Measurements from ENCODE around the gene ZNF48.

ZNF48 gene

GRCh38 chr16:30357085-30357714 is 38.0 kb upstream of the ZNF48 start:
- TF ChIP-seq CTCF (IDR thresholded peaks at IDR 0.05), result no peak
- Histone ChIP-seq H3K36me3 (peaks cover 21 to 71% (median 49%) of the 10 kb centered on the region in 3 donors), H3K4me1 (peaks cover 0 to 42% (median 37%) of the 10 kb centered on the region in 4 donors), H3K27me3 (no peaks in the 10 kb centered on the region), H3K4me3 (no peak overlapping the region), H3K27ac (peak overlapping the region in 1 of 2 donors; percentile 86), H3K9me3 (no peaks in the 10 kb centered on the region)
- intact Hi-C loops (cut with DNase I; ENCODE audit: low total_unique reads), result no loop called here
- DNase-seq, result no peak

- intact Hi-C loops (cut with DNase I; ENCODE audit: low total_unique reads), result no loop called here
- no peaks in the 10 kb centered on the region for H3K27me3 ChIP-seq
- no peak overlapping the region for H3K4me3 ChIP-seq
- TF ChIP-seq CTCF (IDR thresholded peaks at IDR 0.05), result no peak
- DNase-seq, result no peak
- H3K4me1 ChIP-seq, result peaks cover 0 to 35% (median 30%) of the 10 kb centered on the region in 4 donors
- no peak overlapping the region for H3K27ac ChIP-seq
- H3K36me3 ChIP-seq, result peaks cover 21 to 71% (median 42%) of the 10 kb centered on the region in 3 donors
- H3K9me3 ChIP-seq, result no peaks in the 10 kb centered on the region
Observed at GRCh38 chr16:30357715-30358576, 37.3 kb upstream of the ZNF48 start.

- TF ChIP-seq CTCF (IDR thresholded peaks at IDR 0.05), result no peak
- no peaks in the 10 kb centered on the region for H3K9me3 ChIP-seq
- no peak overlapping the region for H3K27ac ChIP-seq
- H3K27me3 ChIP-seq, result no peaks in the 10 kb centered on the region
- intact Hi-C loops (cut with DNase I; ENCODE audit: low total_unique reads), result no loop called here
- H3K4me1 ChIP-seq, result peaks cover 0 to 30% (median 23%) of the 10 kb centered on the region in 4 donors
- no peak overlapping the region for H3K4me3 ChIP-seq
- DNase-seq, result no peak
- peaks cover 23 to 71% (median 40%) of the 10 kb centered on the region in 3 donors for H3K36me3 ChIP-seq
Observed at GRCh38 chr16:30358577-30358936, 36.7 kb upstream of the ZNF48 start.

- no peaks in the 10 kb centered on the region for H3K9me3 ChIP-seq
- H3K36me3 ChIP-seq, result peaks cover 30 to 75% (median 41%) of the 10 kb centered on the region in 3 donors
- no peak overlapping the region for H3K27ac ChIP-seq
- H3K4me3 ChIP-seq, result no peak overlapping the region
- TF ChIP-seq CTCF (IDR thresholded peaks at IDR 0.05), result no peak
- no peaks in the 10 kb centered on the region for H3K27me3 ChIP-seq
- H3K4me1 ChIP-seq, result peaks cover 0 to 23% (median 17%) of the 10 kb centered on the region in 4 donors
- peak in 1 of 2 donors; percentile 62 for DNase-seq
- intact Hi-C loops (cut with DNase I; ENCODE audit: low total_unique reads), result no loop called here
Observed at GRCh38 chr16:30358990-30359870, 36.0 kb upstream of the ZNF48 start.

DNA sequence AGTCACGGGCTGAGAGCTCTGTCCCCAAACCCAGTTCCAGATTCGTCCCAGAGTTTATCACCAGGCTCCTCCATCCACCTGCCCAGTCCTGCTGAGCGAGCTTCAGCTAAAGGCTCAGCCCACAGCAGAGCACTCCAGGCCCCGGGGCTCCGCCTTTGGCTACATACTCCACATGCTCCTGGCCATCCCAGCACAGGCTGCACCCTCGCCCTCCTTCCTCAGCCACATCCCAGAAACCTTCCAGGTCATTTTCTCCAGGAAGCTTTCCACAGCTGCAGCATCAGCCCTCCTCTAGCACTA is 35.4 kb upstream of the ZNF48 start:
- TF ChIP-seq CTCF (IDR thresholded peaks at IDR 0.05), result no peak
- intact Hi-C loops (cut with DNase I; ENCODE audit: low total_unique reads), result no loop called here
- Histone ChIP-seq H3K4me1 (peaks cover 0 to 19% (median 14%) of the 10 kb centered on the region in 4 donors), H3K27me3 (no peaks in the 10 kb centered on the region), H3K27ac (no peak overlapping the region), H3K4me3 (no peak overlapping the region), H3K36me3 (peaks cover 32 to 81% (median 47%) of the 10 kb centered on the region in 3 donors), H3K9me3 (no peaks in the 10 kb centered on the region)
- DNase-seq, result no peak
